Measurements from ENCODE around the gene AMIGO2. TPM values are rescaled to one million over a fixed set of nuclear protein-coding genes. Genes with fewer than 3 reads are reported as not detected.
A peak's percentile ranks its signal among the peaks of the same experiment; 100 is the strongest.

Gene AMIGO2
- total RNA-seq, 1 experiment from 2014 or later: 6.5 TPM

DNA sequence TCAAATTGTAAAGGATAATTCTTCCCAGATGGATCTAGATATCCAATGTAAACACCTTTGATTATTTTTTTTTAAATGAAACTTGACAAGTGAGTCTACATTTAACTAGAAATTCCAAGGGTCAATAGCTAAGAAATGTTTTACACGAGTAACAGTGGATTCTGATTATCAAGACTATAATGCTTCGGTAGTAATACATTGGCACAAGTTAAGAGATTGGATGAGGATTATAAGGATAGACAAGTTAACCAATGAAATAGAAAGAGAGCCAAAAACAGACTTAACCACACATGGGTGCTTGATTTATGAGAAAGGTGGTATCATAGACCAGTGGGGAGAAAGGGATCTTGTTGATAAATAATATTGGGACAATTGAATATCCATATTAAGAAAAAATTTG lies 40.7 kb downstream of the AMIGO2 start (continued):
- TF ChIP-seq KAT7 (CRISPR knock-in tag; IDR thresholded peaks at IDR 0.05; ENCODE audit: borderline replicate concordance) (no peak), ZNF396 (CRISPR knock-in tag; IDR thresholded peaks at IDR 0.05; ENCODE audit: borderline replicate concordance) (no peak), ATF6 (CRISPR knock-in tag; IDR thresholded peaks at IDR 0.05) (no peak)

GRCh38 chr12:47038270-47038748 lies 41.5 kb downstream of the AMIGO2 start:
- ATAC-seq: no peak
- TF ChIP-seq TEAD1 (CRISPR knock-in tag; IDR thresholded peaks at IDR 0.05): no peak
- TF ChIP-seq TEAD4 (CRISPR knock-in tag; IDR thresholded peaks at IDR 0.05): no peak
- TF ChIP-seq ZNF138 (CRISPR knock-in tag; conservative IDR thresholded peaks at IDR 0.05): no peak
- no peak for TF ChIP-seq ATF1 (CRISPR knock-in tag; IDR thresholded peaks at IDR 0.05)
- TF ChIP-seq, protein P1, sequence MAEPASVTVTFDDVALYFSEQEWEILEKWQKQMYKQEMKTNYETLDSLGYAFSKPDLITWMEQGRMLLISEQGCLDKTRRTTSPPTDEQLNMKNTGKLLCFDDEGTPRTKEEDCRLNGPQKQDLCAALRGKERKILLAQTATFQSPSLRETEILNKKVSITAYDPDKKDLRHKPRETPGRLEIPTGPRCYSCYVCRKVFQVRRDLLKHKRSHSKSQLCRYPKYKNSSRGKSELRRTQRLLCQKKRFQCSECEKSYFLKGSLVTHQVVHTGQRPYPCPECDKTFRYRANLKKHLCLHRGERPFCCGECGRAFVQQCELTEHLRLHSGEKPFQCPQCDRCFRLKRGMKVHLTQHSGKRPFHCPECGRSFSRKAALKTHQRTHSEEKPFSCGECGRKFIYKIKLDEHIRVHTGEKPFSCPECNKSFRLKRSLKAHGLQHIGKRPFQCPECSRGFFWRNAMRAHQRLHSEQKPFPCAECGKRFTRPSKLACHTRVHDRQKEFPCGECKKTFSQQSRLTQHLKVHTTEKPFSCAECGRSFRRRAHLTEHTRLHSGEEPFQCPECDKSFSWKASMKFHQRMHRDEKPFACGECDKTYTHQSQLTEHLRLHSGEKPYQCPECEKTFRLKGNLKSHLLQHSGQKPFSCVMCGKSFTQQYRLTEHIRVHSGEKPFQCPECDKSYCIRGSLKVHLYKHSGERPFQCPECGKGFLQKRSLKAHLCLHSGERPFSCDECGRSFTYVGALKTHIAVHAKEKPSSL (CRISPR knock-in tag; conservative IDR thresholded peaks at IDR 0.05): no peak
- TF ChIP-seq TP53 (CRISPR knock-in tag; IDR thresholded peaks at IDR 0.05): no peak
- no peak for TF ChIP-seq ZNF232 (CRISPR knock-in tag; IDR thresholded peaks at IDR 0.05)
- no peak for TF ChIP-seq NFYB (CRISPR knock-in tag; conservative IDR thresholded peaks at IDR 0.05; ENCODE audit: low read depth)
- no peak for TF ChIP-seq ZNF263 (CRISPR knock-in tag; IDR thresholded peaks at IDR 0.05; ENCODE audit: low read depth)
- no peak for TF ChIP-seq HMGA2 (CRISPR knock-in tag; IDR thresholded peaks at IDR 0.05)
- no peak for TF ChIP-seq ZNF396 (CRISPR knock-in tag; IDR thresholded peaks at IDR 0.05; ENCODE audit: borderline replicate concordance)
- TF ChIP-seq, protein P2, sequence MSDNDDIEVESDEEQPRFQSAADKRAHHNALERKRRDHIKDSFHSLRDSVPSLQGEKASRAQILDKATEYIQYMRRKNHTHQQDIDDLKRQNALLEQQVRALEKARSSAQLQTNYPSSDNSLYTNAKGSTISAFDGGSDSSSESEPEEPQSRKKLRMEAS (CRISPR knock-in tag; IDR thresholded peaks at IDR 0.05): no peak
- TF ChIP-seq, protein P3, sequence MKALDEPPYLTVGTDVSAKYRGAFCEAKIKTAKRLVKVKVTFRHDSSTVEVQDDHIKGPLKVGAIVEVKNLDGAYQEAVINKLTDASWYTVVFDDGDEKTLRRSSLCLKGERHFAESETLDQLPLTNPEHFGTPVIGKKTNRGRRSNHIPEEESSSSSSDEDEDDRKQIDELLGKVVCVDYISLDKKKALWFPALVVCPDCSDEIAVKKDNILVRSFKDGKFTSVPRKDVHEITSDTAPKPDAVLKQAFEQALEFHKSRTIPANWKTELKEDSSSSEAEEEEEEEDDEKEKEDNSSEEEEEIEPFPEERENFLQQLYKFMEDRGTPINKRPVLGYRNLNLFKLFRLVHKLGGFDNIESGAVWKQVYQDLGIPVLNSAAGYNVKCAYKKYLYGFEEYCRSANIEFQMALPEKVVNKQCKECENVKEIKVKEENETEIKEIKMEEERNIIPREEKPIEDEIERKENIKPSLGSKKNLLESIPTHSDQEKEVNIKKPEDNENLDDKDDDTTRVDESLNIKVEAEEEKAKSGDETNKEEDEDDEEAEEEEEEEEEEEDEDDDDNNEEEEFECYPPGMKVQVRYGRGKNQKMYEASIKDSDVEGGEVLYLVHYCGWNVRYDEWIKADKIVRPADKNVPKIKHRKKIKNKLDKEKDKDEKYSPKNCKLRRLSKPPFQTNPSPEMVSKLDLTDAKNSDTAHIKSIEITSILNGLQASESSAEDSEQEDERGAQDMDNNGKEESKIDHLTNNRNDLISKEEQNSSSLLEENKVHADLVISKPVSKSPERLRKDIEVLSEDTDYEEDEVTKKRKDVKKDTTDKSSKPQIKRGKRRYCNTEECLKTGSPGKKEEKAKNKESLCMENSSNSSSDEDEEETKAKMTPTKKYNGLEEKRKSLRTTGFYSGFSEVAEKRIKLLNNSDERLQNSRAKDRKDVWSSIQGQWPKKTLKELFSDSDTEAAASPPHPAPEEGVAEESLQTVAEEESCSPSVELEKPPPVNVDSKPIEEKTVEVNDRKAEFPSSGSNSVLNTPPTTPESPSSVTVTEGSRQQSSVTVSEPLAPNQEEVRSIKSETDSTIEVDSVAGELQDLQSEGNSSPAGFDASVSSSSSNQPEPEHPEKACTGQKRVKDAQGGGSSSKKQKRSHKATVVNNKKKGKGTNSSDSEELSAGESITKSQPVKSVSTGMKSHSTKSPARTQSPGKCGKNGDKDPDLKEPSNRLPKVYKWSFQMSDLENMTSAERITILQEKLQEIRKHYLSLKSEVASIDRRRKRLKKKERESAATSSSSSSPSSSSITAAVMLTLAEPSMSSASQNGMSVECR (CRISPR knock-in tag; IDR thresholded peaks at IDR 0.05; ENCODE audit: borderline replicate concordance): no peak
- POLR2A ChIA-PET: no interaction called here
- Mint-ChIP-seq H3K9me3 (no peaks in the 10 kb centered on the region), H3K36me3 (no peaks in the 10 kb centered on the region), H3K27me3 (ENCODE audit: low read depth) (no peaks in the 10 kb centered on the region), H3K4me1 (peaks cover 25% of the 10 kb centered on the region), H3K27ac (no peak overlapping the region), H3K4me3 (no peak overlapping the region)
- CTCF ChIA-PET: no interaction called here
- no peak for DNase-seq (ENCODE audit: low spot score)

DNA sequence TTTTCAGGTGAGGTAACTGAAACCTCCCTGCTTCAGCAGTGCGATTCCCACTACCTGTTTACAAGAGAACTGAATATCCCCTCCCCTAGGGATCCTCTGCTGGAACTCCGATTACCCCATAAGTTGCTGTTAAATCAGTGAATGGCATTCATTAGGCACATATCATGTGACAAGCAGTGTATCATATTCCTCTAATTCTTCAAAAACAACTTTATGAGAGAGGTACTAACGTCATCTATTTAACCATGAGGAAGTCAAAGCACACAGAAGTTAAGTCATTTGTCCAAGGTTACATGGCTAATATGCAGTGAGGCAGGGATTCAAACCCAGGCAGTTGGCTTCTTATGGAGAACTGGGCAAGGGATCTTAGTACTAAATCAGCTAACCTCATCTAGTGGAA lies 44.3 kb downstream of the AMIGO2 start:
- ATAC-seq (peak; percentile 21; the same call in 1 of the 2 replicates), DNase-seq (ENCODE audit: low spot score) (no peak)
- no peak overlapping the region for H3K27ac Mint-ChIP-seq
- CTCF ChIA-PET: interaction anchor here (1.0 to 4.5 kb wide), 3 partner anchors 15 to 373 kb away, joined by 3 to 53 read pairs (median 3); no protein-coding TSS in a partner anchor
- POLR2A ChIA-PET: no interaction called here
- no peaks in the 10 kb centered on the region for H3K36me3 Mint-ChIP-seq
- H3K9me3 Mint-ChIP-seq: no peaks in the 10 kb centered on the region
- peaks cover 33% of the 10 kb centered on the region for H3K4me1 Mint-ChIP-seq
- no peak overlapping the region for H3K4me3 Mint-ChIP-seq
- no peaks in the 10 kb centered on the region for H3K27me3 Mint-ChIP-seq (ENCODE audit: low read depth)
- TF ChIP-seq IRF2 (CRISPR knock-in tag; IDR thresholded peaks at IDR 0.05; ENCODE audit: borderline replicate concordance, low read depth): no peak
- no peak for TF ChIP-seq E2F5 (CRISPR knock-in tag; IDR thresholded peaks at IDR 0.05)
- TF ChIP-seq CBFB (CRISPR knock-in tag; IDR thresholded peaks at IDR 0.05; ENCODE audit: low read depth): no peak
- no peak for TF ChIP-seq JAZF1 (CRISPR knock-in tag; IDR thresholded peaks at IDR 0.05)
- no peak for TF ChIP-seq ZNF138 (CRISPR knock-in tag; conservative IDR thresholded peaks at IDR 0.05)
- no peak for TF ChIP-seq NFE2L1 (CRISPR knock-in tag; IDR thresholded peaks at IDR 0.05)
- TF ChIP-seq, protein P3 (CRISPR knock-in tag; IDR thresholded peaks at IDR 0.05; ENCODE audit: borderline replicate concordance): no peak
